ENCODE results near the gene NEK6. TPM values are rescaled to one million over a fixed set of nuclear protein-coding genes. Genes with fewer than 3 reads are reported as not detected.
"Not testable (repeated sequence)": the region's sequence is repeated elsewhere in the genome, so short reads cannot be mapped to it uniquely, and the experiment has no call there.

Gene NEK6
- total RNA-seq, 1 donor from 2014 or later = 24.4 TPM

DNA sequence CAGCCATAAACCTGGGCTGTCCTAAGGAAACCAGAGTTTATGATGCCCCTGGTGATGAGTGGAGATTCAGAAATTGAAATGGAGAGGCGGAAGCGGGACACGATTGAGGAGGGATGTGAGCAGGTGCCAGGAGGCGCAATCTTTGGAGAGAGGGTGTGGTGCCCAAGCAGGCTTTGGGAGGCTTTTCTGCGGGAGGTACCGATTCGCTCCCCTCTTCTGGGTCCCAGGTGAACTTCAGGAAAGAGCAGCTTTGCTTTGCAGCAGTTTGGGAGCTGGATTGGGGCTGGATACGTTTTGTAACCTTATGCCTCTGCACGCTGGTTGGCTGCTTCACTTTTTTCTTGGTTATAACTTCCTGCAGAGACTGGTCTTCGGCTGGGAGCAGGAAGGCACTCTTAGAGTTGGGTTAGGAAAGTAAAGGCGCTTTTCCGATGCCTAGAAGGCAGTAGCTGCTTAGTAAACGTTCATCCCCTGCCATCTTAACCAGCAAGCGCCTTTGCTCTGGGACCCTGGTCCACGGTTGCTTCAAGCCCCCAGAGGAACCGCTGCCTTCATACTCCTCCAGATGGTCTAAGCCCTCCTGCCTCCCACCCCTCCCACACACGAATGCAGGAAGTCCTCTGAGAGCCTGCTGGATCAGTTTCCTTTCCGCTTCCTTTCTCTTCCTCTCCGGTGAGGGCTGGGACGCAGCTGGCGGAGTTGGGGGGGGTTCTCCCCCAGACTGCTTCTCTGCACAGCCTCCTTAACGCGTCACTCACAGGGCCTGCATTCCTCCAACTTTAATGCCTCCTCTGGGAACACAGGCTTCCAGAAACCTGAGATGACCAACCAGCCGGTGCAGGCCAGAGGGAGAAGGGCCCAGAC is 15.2 kb upstream of the NEK6 start:
- no peaks in the 10 kb centered on the region for H3K36me3 Mint-ChIP-seq (ENCODE audit: insufficient read depth)
- TF ChIP-seq, protein P1, sequence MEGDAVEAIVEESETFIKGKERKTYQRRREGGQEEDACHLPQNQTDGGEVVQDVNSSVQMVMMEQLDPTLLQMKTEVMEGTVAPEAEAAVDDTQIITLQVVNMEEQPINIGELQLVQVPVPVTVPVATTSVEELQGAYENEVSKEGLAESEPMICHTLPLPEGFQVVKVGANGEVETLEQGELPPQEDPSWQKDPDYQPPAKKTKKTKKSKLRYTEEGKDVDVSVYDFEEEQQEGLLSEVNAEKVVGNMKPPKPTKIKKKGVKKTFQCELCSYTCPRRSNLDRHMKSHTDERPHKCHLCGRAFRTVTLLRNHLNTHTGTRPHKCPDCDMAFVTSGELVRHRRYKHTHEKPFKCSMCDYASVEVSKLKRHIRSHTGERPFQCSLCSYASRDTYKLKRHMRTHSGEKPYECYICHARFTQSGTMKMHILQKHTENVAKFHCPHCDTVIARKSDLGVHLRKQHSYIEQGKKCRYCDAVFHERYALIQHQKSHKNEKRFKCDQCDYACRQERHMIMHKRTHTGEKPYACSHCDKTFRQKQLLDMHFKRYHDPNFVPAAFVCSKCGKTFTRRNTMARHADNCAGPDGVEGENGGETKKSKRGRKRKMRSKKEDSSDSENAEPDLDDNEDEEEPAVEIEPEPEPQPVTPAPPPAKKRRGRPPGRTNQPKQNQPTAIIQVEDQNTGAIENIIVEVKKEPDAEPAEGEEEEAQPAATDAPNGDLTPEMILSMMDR (IDR thresholded peaks at IDR 0.05; ENCODE audit: unreplicated experiment) = no peak
- no peaks in the 10 kb centered on the region for H3K9me3 Mint-ChIP-seq (ENCODE audit: low read depth)
- peaks cover 1% of the 10 kb centered on the region for H3K4me1 Mint-ChIP-seq (ENCODE audit: low read depth)
- DNase-seq (ENCODE audit: low spot score, unreplicated experiment) = no peak
- H3K27me3 Mint-ChIP-seq = peaks cover 18% of the 10 kb centered on the region
- H3K27ac Mint-ChIP-seq = no peak overlapping the region
- no peak overlapping the region for H3K4me3 Mint-ChIP-seq (ENCODE audit: low read depth)

DNA sequence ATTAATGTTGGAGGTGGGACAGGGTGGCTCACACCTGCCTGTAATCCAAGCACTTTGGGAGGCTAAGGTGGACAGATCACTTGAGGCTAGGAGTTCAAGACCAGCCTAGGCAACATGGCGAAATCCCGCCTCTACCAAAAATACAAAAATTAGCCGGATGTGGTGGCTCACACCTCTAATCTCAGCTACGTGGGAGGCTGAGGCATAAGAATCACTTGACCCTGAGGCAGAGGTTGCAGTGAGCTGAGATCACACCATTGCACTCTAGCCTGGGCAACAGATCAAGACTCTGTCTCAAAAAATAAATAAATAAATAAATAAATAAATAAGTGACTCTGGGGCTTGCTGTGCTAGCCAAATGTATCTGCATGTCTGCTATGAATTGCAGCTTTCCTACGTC is 10.4 kb upstream of the NEK6 start:
- not testable (repeated sequence) for H3K36me3 Mint-ChIP-seq (ENCODE audit: insufficient read depth); H3K9me3 Mint-ChIP-seq (ENCODE audit: low read depth); H3K4me3 Mint-ChIP-seq (ENCODE audit: low read depth); DNase-seq (ENCODE audit: low spot score, unreplicated experiment); H3K4me1 Mint-ChIP-seq (ENCODE audit: low read depth); H3K27ac Mint-ChIP-seq
- peaks cover 11% of the 10 kb centered on the region for H3K27me3 Mint-ChIP-seq

DNA sequence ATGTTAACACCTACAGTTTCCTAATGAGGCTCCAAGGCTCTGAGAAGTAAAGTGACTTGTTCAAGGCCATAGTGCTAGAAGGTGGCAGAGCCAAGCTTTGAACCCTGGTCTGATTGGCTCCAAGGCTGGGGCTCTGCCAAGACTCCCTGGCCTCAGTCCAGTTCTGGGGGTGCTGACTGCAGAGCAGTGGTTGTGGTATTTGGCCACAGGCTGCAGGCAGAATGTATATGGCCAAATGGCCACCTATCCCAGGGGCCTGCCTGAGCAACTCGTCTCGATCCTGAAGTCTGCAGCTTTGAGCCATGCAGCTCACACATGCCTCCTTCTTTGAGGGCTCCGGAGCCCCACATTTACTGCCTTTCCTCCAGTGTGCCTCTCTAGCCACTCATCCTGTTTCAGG is 9.7 kb upstream of the NEK6 start:
- Mint-ChIP-seq H3K4me3 (ENCODE audit: low read depth) (no peak overlapping the region), H3K27me3 (peaks cover 11% of the 10 kb centered on the region), H3K9me3 (ENCODE audit: low read depth) (no peaks in the 10 kb centered on the region)

DNA sequence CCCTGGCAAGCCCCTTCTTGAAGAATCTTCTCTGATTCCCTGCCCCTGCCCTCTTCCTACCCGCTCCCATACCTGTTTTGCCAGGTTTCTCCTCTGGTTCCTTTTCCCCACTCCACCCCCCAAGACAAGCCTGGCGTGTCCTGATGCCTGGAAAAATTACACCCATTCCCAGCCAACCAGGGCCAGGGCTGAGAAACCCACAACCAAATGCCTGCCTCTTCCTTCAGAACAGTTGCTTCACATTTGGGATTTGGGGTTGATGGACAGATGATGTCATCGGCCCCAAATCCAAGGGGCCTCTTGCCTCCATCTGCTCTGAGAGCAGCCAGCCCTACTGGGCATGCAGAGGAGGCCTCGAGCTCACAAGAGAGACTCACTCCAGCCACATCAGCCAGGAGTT is 8.8 kb upstream of the NEK6 start:
- peaks cover 11% of the 10 kb centered on the region for H3K27me3 Mint-ChIP-seq
- H3K4me1 Mint-ChIP-seq (ENCODE audit: low read depth) = no peaks in the 10 kb centered on the region
- H3K36me3 Mint-ChIP-seq (ENCODE audit: insufficient read depth) = no peaks in the 10 kb centered on the region
- TF ChIP-seq, protein P1 (IDR thresholded peaks at IDR 0.05; ENCODE audit: unreplicated experiment) = no peak
- DNase-seq (ENCODE audit: low spot score, unreplicated experiment) = no peak
- H3K9me3 Mint-ChIP-seq (ENCODE audit: low read depth) = no peaks in the 10 kb centered on the region
- H3K27ac Mint-ChIP-seq = no peak overlapping the region
- H3K4me3 Mint-ChIP-seq (ENCODE audit: low read depth) = no peak overlapping the region

More for the DNA sequence above, 9.7 kb upstream of the NEK6 start:
- TF ChIP-seq, protein P1 (IDR thresholded peaks at IDR 0.05; ENCODE audit: unreplicated experiment) = no peak
- Mint-ChIP-seq H3K36me3 (ENCODE audit: insufficient read depth) (no peaks in the 10 kb centered on the region), H3K4me1 (ENCODE audit: low read depth) (no peaks in the 10 kb centered on the region), H3K27ac (no peak overlapping the region)
- DNase-seq (ENCODE audit: low spot score, unreplicated experiment) = no peak

DNA sequence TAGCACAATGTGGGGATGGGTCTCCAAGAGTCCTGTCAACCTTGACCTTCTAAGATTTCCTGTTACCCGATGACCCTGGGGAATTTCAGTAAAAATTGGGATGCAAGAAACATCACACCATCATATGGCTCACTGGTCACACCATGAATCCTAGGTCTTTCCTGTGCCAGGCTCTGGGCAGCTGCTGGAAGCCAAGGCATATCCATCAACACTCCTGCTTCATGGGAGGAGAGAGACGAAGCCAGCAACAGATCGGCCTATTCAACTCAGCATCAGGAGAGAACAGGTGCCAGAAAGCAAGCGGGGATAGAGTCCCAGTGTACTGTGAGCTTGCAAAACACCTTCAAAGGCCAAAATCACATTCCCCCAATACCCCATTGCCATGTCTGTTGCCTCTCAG is 6.5 kb upstream of the NEK6 start:
- DNase-seq (ENCODE audit: low spot score, unreplicated experiment) = no peak
- H3K4me3 Mint-ChIP-seq (ENCODE audit: low read depth) = no peak overlapping the region
- no peaks in the 10 kb centered on the region for H3K4me1 Mint-ChIP-seq (ENCODE audit: low read depth)
- H3K27me3 Mint-ChIP-seq = peaks cover 14% of the 10 kb centered on the region
- TF ChIP-seq, protein P1 (IDR thresholded peaks at IDR 0.05; ENCODE audit: unreplicated experiment) = no peak
- no peaks in the 10 kb centered on the region for H3K9me3 Mint-ChIP-seq (ENCODE audit: low read depth)
- H3K36me3 Mint-ChIP-seq (ENCODE audit: insufficient read depth) = no peaks in the 10 kb centered on the region
- H3K27ac Mint-ChIP-seq = no peak overlapping the region

Measured in progenitor cell of endocrine pancreas (in vitro differentiated cells).